ENCODE results near the gene CA5B.
"Not testable (repeated sequence)": the region's sequence is repeated elsewhere in the genome, so short reads cannot be mapped to it uniquely, and the experiment has no call there.

The CA5B gene, protein sequence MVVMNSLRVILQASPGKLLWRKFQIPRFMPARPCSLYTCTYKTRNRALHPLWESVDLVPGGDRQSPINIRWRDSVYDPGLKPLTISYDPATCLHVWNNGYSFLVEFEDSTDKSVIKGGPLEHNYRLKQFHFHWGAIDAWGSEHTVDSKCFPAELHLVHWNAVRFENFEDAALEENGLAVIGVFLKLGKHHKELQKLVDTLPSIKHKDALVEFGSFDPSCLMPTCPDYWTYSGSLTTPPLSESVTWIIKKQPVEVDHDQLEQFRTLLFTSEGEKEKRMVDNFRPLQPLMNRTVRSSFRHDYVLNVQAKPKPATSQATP

DNA sequence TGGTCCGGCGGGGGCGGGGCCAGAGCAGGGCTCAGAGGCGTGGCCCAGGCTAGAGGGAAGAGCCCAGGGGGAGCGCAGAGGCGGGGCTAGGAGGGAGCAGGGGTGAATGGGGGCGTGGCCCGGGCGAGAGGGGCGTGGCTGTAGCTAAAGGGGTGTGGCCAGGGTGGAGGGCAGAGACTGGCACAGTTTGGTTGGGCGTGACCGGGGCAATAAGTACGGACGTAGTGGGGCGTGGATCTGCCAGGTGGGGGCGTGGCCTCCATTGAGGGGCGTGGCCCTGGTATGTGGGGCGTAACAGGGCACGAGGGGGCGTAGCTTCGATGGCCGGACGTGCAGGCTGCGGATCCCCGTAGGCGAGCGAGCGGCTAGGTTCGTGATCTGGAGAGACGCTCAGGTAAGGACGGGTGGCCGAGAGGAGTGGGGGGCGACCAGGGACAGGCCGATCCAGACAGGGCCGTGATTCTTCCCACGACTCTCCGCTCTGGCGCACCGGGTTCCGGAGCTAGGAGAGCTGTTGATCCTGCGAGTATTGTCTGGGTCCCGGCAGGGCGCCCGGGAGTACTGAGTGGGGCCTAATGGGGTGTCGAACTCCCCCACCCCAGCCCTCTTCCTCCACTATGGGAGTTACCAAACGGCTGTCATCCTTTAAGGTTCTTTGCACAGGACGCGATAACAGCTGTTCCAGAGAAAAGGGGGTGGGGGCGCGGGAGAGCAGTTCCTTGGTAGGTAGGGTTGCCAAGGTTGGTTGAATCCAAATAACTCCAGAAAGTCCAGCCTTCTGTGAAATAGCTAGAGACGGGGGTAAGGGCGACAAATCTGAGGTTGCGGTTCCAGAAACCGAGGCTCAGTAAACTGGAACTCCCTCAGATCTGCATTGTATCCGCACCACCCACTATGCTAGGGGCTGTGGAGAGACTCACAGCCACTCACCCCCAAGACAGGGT, at the start of gene CA5B:
CA5B (plus strand) TSS at position 312 of the 944 bp plus-strand sequence. CDS start 11,754 bp downstream, outside the sequence.
- DNase-seq (ENCODE audit: low read depth) = peak; percentile 83

DNA sequence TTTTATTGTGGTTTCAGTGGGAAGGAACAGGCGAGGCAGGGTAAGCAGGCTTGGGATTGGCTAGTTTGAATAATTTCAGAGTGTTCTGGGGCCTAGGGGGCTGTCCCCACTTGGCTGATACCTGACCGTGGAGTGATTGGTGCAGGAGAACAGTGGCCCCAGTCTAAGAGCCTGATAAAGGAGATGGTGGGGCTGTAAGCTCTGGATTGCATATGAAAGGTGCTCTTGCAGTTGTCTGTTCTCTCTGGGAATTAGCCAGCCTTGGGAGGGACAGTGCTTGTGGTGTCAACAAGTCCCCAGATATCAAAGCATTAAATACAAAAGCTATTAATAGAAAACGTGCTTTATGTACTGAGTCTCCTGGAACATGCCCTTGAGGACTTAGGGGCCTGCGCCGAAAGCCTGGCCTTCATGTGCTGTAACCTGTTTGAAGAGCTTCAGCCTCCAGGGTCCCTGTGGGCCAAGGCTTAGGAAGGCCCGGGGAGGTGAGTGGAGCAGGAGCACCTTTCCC, 43.1 kb upstream of the CA5B start:
- no peak for DNase-seq (ENCODE audit: low read depth)

DNA sequence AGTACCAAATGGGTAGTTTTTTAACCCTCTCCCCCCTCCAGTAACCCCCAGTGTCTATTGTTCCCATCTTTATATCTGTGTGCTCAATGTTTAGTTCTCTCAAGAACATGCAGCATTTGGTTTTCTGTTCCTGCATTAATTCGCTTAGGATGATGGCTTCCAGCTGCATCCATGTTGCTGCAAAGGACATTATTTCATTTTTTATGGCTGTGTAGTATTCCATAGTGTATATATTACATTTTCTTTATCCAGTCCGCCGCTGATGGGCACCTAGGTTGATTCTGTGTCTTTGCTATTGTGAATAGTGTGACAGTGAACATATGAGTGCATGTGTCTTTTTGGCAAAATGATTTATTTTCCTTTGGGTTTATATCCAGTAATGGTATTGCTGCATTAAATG, 41.6 kb upstream of the CA5B start:
- no peak for DNase-seq (ENCODE audit: low read depth)

DNA sequence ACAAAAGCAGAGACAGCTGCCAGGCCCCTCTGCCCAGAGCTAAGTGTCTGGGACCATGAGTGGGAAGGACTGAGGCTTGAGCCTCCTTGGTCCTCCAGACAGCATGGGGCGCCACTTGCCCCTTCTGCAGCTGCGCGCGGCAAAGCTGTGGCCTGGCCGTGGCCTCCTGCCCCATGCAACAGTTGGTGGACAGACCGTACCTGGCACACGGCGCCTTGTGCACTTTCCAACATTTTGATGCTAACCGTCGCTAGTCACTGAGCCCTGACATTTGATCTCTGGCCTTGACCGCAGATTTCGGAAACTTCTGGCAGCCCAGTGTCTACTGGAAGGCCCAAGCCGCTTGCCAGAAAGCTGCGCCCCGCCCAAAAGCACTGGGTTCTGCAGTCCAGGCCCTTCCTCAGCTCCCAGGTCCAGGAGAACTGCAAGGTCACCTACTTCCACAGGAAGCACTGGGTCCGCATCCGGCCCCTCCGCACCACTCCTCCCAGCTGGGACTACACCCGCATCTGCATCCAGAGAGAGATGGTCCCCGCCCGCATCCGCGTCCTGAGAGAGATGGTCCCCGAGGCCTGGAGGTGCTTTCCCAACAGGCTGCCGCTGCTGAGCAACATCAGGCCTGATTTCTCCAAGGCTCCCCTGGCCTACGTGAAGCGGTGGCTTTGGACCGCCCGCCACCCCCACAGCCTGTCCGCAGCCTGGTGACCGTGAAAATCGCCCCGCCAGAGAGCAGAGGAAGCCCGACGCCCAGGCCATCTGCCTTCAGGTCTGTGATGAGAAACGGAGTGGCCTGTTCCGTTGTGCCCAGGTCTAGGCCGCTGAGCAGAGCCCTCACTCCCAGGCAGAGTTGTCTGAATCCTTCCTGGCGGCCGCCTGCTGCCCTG, 35.3 kb upstream of the CA5B start:
- no peak for DNase-seq (ENCODE audit: low read depth)

DNA sequence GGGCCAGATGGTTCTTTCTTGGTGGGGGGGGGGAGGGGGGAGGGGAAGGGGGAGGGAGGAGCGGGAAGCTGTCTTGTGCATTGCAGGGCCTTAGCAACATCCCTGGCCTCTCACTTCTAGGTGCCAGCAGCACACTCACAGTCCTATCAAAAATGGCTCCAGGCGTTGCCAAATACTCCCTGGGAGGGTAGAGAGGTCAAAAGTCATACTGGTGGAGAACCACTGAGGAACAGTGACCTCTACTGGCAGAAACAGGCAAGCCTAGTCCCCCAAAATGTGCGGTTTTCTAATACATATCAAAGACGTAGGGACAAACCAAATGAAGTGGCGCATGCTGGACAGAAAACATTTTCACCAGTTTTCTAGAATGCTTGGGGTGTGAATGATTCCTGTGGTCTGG, 34.3 kb upstream of the CA5B start:
- DNase-seq (ENCODE audit: low read depth) = not testable (repeated sequence)

DNA sequence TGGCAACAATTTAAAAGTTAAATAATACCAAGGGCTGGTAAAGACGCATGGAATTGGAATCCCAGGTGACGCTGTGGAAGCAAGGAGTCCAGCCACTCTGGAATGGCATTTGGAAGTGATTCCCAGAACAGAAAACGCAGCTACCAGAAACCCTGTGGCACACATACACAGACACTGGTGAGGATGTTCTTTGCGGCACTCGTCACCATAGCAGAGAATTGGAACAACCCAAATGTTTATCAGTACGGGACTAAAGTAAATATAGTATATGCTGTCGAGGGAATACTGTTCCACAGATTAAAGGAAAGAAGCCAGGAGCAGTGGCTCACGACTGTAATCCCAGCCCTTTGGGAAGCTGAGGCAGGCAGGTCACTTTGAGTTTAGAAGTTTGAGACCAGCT, 33.8 kb upstream of the CA5B start:
- not testable (repeated sequence) for DNase-seq (ENCODE audit: low read depth)

DNA sequence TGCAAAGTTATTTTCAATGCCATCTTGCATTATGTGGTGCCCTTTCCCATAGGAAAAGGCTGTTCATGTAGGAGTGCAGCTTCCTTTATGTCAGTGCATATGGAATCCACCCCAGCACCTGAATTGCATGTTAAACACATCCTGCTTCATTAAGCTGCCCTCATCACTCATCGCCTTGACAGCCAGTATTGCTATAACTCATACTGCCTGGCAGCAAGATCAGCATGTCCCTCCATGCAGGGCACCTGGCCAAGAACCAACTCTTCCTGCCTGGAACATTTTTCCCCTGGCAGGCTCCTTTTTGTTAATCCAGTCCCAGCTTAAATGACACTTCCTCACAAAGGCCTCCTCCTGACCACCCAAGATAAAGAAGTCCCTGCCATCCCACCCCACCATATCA, 23.5 kb upstream of the CA5B start:
- no peak for DNase-seq (ENCODE audit: low read depth)

DNA sequence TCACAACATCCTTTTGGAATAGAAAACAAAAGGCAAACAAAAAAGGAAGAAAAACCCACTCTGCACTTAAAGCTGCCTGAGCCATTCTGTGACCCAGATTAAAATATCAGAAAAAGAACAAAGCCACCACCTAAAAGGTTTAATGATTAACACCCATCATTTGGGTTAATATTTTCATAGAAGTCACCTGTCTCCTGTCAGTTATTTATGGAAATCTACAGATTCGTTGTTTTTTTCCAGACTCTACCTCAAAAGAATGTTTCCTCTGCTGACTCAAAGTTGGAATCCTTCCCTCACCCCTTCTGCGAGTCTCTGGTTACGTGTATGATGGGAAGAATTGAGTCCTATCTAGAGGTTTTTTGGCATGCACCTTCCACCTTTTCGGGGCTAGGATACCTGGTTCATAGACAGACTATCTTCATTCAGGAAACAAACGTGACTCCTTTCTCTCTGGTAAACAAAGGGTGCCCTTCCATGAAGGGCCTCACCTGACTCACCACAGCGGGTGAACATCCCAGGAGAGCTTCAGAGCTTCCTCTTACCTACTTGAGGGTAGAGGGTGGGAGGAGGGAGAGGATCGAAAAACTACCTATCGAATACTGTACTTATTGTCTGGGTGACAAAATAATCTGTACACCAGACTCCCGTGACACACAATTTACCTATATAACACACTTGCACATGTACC, 19.6 kb upstream of the CA5B start:
- no peak for DNase-seq (ENCODE audit: low read depth)

DNA sequence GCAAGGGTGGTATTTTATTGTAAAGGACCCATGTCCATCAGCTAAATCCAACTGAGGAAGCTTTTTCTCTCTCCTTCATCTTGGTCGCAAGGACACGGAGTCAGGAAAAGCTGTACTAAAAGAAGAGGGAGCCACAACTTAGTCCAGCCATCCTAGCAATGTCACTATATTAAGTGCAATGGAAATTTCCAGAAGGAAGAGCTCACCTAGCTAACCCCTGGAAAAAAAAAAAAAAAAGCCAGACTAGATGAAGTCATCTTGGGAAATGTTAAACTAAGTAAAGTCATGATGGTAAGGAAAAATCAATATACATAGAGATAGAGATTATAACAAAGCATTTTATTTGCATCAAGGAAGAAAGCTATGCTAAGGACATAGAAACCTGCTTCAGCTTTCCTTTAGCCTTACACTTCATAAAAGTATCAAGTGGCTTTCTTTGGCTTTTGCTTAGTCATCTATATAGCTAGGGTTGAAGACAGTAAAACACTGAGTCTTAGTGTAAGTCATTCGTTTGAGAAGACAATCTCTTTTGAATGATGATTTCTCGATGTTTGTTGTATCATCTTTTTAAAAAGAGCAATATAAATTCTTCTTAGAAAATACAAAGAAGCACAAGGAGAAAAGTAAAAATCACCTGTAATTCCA, 18.6 kb upstream of the CA5B start:
- DNase-seq (ENCODE audit: low read depth) = no peak

DNA sequence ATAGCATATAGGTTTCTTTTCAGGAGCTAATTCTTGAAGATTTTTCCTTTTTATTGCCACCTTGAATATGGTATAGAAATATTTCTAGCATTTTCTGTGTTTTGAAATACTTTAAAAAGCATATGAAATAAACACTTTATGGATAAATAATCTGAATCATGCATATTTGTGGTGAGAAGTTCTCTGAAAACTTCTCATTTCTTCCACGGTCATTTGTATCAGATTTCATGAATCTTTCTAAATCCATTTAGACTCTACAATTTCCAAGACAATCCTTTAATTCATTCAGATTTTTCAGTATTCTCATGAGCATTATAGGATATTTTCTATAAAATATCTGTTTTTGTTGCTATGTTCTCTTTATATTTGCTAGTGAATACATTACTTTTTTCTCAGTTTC, 16.2 kb upstream of the CA5B start:
- no peak for DNase-seq (ENCODE audit: low read depth)

DNA sequence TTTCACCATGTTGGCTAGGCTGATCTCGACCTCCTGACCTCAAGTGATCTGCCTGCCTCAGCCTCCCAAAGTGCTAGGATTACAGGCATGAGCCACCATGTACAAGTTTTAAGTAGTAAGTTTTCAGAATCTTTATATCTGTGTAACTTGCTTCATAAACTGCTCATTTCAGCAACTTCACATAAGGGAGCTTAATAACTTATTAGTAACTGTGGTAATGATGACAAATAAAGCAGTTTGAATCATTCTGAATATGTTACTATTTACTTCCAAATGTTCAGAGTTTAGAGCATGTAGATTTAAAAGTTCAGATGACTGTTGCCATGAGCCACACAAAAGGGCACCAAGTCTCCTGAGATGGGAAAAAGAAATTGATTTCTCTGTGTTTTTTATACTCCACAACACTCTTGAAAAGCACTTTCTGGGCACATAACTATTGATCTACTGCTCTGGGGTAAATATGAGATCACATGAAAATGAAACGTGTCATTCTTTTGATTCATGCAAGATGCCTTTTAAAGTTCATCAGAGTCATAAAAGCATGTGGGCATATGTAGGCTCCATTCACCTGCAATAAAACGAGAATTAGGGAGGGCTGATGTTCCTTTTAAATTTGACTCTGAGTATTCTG, 14.1 kb upstream of the CA5B start:
- DNase-seq (ENCODE audit: low read depth) = no peak

DNA sequence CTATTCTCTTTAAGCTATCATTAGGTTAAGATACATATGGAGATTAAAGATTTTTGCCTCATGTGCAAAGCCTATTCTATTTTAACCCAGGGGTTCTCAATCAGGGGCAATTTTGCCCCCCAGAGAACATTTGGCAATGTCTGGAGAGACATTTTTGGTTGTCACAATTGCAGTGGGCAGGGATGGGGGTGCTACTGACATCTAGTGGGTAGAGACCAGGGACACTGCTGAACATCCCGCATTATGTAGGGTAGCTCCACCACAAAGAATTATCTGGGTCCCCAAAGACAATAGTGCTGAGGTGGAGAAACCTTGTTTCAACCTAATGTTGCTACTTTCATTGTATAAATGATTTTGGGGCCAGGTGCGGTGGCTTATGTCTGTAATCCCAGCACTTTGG, 13.2 kb upstream of the CA5B start:
- DNase-seq (ENCODE audit: low read depth) = no peak

DNA sequence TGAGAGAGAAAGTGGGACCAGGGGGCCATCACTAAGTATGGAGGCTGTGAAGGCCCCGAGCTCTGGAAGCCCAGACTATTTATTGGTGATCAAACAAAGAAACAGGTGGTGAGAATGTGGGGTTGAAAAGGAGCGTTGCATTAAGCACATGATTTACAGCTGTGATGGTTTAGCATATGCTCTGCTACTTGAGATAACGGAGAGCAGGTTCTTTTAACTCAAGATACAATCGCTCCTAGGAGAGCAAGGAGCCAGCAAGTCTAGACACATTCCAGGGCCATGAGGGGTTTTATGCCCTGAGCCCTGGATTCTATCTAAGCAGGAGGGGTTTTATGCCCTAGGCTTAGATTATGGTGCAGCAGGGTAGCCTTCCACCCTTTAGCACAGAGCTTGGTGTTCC, 6.7 kb upstream of the CA5B start:
- not testable (repeated sequence) for DNase-seq (ENCODE audit: low read depth)

DNA sequence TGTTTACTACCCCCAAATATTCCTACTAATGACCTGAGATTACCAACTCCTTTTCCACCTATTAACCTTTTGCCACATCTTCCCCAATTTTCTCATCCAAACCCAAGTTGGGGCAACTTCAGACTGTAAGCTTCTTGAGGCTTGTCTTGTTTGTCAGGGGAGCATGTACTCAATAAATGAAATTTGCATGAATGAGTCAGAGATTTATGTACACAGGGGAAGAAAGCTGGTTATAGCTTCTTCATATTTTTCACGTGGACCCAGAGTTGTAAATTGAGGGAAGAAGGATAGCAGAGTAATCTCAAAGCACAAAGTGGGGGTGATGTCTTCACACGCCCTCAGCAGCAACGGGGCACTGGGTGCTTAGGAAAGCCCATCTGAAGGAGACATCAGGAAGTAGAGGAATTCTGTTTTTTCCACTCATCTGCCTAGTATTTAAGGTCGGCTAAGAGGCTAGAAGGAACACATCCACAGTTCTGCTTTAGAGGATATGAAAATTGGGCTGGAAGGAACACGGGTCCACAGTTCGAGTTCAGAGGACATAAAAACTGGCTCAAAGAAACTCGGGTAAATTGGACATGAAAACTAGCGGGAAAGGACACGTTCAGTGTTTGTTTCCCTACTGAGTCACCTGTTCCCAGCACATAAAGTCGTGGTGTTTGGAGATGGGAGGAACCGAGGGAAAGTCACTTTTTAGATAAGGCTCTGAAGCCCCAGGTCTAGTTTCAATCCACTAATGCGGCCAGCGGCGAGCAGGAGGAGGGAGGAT, 696 bp upstream of the CA5B start:
- no peak for DNase-seq (ENCODE audit: low read depth)

DNA sequence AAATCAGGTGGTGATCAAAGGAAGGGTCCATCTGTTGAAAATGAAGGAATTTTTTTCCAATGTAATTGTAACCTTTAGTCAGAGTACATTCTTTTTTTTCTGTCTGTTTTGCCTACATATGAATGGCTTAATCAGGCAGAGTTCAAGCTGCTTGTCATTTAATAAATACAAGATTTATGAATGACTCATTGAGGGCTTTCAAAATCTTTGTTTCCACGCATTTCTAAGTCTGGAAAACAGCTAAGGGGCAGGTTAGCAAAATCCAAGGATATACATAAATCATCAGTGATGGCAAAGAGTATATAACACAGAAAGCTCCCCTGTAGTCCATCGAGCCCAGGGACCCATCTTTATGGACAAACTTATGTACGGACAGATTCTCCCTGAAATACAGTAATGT, 1.8 kb downstream of the CA5B start:
- DNase-seq (ENCODE audit: low read depth) = no peak

DNA sequence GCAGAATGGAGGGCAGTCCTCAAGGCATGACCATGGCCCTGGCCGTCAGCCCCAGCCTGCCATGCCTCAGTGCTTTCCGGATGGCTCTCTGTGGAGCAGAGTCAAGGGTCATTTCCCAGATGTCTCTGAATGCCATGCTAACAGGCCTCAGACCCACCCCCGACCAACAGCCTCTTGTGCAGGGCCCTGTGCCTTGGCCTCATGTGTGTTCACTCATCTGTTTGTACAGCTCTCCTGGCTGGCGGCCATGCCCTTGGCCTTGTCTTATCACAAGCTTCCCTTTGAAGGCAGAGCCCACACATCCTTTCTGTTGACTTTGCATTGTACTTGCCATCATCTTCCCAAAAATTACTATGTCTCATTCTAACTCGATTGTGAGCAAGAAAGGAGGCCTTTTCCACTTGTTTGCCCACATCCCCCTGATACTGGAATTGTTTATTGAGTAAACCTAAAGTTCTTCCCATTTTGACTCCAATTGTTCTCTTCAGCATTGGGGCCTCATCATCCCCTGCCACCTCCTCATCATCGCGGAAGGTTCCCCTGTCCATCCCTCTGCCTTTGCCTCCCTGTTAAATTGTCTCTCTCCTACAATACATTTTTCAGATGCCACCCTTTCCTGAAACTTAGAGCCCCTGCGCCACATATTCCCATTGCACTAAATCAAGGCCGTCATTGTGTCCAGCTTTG, 6.3 kb downstream of the CA5B start:
- DNase-seq (ENCODE audit: low read depth) = no peak

DNA sequence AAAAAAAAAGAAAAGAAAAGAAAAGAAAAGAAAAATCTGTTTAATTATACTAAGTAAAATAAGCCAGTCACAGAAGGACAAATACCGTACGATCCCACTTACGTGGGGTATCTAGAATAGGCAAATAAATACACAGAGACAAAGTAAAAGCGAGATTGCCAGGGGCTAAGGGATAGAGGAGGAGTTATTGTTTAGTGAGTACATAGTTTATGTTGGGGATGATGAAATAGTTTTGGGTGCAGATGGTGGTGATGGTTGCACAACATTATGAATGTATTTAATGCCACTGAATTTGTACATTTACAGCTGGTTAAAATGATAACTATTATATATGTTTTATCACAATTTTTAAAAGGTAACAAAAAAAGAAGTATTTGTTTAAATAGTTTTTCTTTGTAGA, 7.1 kb downstream of the CA5B start:
- DNase-seq (ENCODE audit: low read depth) = no peak

DNA sequence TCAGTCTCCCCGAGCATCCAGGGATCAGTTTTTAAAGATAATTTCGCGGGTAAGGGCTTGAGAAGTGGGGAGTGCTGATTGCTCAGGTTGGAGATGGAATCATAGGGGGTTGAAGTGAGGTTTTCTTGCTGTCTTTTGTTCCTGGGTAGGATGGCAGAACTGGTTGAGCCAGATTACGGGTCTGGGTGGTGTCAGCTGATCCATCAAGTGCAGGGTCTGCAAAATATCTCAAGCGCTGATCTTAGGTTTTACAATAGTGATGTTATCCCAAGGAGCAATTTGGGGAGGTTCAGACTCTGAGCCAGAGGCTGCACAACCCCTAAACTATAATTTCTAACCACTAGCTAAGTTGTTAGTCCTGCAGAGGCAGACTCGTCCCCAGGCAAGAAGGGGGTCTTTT, 8.6 kb downstream of the CA5B start:
- not testable (repeated sequence) for DNase-seq (ENCODE audit: low read depth)

DNA sequence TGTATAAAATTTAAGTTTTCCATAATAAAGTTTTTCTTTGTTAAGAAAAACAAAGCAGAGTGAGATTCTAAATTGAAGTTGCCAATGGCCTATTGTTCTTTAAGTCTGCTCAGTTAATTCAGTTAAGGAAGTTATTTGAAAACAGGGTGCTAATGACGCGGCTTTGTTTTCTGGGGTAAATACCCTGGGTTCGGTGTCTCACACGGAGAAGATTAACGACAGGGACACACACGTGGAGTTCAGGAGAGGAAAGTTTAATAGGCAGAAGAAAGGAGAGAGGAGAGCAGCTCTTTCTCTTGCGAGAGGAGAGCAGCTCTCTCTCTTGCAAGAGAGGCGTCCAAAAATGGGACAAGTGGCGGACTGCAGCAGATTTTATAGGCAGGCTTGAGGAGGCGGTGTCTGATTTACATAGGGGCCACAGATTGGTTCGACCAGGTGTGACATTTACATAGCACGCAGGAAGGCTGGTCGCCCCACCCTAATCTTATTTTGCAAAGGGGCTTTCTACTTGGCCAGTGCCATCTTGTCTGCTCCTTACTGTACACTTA, 9.6 kb downstream of the CA5B start:
- DNase-seq (ENCODE audit: low read depth) = no peak

Measured in stimulated activated CD8-positive, alpha-beta memory T cell treated with anti-CD3 and anti-CD28 coated beads, Interleukin-15, amount 100 ng/mL, for 24 hours (primary cell).